HepG2 (cell line): ENCODE data around the gene ABCA13. TPM values are rescaled to one million over a fixed set of nuclear protein-coding genes. Genes with fewer than 3 reads are reported as not detected.

Experiments
- ATAC-seq: fragments of 200-7000 bp; cut with Tn5 transposase; 3 replicates; pipeline ENCODE4 v1.9.1; 2020; ENCODE audit warnings: mild to moderate bottlenecking, moderate library complexity
- BruUV-seq: library from RNA; stranded (reverse); fragments of 400-500 nt; replicated peaks from 2 replicates; lab custom pipeline; 2021; lab: Mats Ljungman, UMichigan
- CTCF ChIA-PET: fragments of 300-600 bp; formaldehyde crosslinking; extraction: SDS; loops from one replicate; lab custom pipeline; 2021; ENCODE audit warnings: low total read pairs, inconsistent platforms, low intra/inter-chr PET ratio; lab: Yijun Ruan, JAX
- POLR2A ChIA-PET: fragments of 350-600 bp; sonication (Branson Sonifier 250); formaldehyde crosslinking; loops from one replicate; lab custom pipeline; 2020; ENCODE audit warnings: antibody characterized with exemption, inconsistent platforms; lab: Yijun Ruan, JAX
- DNase-seq: peaks from one replicate; pipeline ENCODE4 v3.0.0-alpha.2; 2015; ENCODE audit warnings: low spot score
- FAIRE-seq: peaks from 3 replicates; lab custom pipeline; 2011; peaks lifted over from hg19 to GRCh38; lab: Jason Lieb, UNC
- H2AFZ ChIP-seq: one replicate; pipeline ENCODE4 v1.6.1; 2011; ENCODE audit warnings: low read length, inconsistent platforms
- H3K27ac ChIP-seq: fragments of 300-600 bp; 3 replicates; pipeline ENCODE4 v1.8.0; 2011; ENCODE audit warnings: mixed run types, mild to moderate bottlenecking, mixed read lengths, low read length, inconsistent platforms; ENCODE audit not compliant: insufficient read depth; ENCODE audit errors: extremely low read length
- H3K27me3 ChIP-seq, 2 experiments: fragments of 200-600 bp in 1 of 2; 2 replicates in 1 of 2; 3 replicates in 1 of 2; pipeline versions ENCODE4 v1.6.0 to v1.8.0; 2011; ENCODE audit warnings: low read length in 2 of 2, mild to moderate bottlenecking in 2 of 2, moderate library complexity in 2 of 2, inconsistent platforms in 1 of 2; ENCODE audit not compliant: insufficient read depth in 2 of 2, control insufficient read depth in 1 of 2
- H3K36me3 ChIP-seq, 2 experiments: fragments of 200-600 bp in 1 of 2; replicated peaks in 1 of 2; 2 replicates in 1 of 2; 3 replicates in 1 of 2; pipeline versions ENCODE4 v1.5.1 to v1.8.0; 2011; ENCODE audit warnings: low read length in 2 of 2, inconsistent platforms in 1 of 2; ENCODE audit not compliant: insufficient read depth in 2 of 2, control insufficient read depth in 1 of 2
- H3K4me1 ChIP-seq: 2 replicates; pipeline ENCODE4 v1.5.1; 2012; ENCODE audit warnings: low read length, inconsistent platforms; ENCODE audit not compliant: insufficient read depth
- H3K4me2 ChIP-seq: 2 replicates; pipeline ENCODE4 v1.6.0; 2011; ENCODE audit warnings: low read depth, low read length, inconsistent platforms
- H3K4me3 ChIP-seq, 3 experiments: fragments of 200-600 bp in 1 of 3; sonication (generic), shearing (Covaris generic) in 1 of 3; replicated peaks in 1 of 3; 2 replicates each; pipeline ENCODE4 v1.5.1; 2011 to 2016; ENCODE audit warnings: low read length in 3 of 3, inconsistent platforms in 2 of 3, low read depth in 2 of 3, mild to moderate bottlenecking in 2 of 3, control low read depth in 1 of 3, mixed read lengths in 1 of 3; ENCODE audit not compliant: insufficient read depth in 1 of 3
- H3K79me2 ChIP-seq: one replicate; pipeline ENCODE4 v1.6.1; 2011; ENCODE audit warnings: low read length, inconsistent platforms; ENCODE audit not compliant: insufficient read depth
- H3K9ac ChIP-seq: 2 replicates; pipeline ENCODE4 v1.6.0; 2011; ENCODE audit warnings: mild to moderate bottlenecking, low read depth, low read length, inconsistent platforms; ENCODE audit not compliant: insufficient read depth
- H3K9me3 ChIP-seq: 2 replicates; pipeline ENCODE4 v1.5.1; 2012; ENCODE audit warnings: mild to moderate bottlenecking, low read length
- H4K20me1 ChIP-seq: 2 replicates; pipeline ENCODE4 v1.6.0; 2011; ENCODE audit warnings: inconsistent platforms, mild to moderate bottlenecking, low read length, moderate library complexity; ENCODE audit not compliant: insufficient read depth
- NPAS2 ChIP-seq: sonication (generic); formaldehyde crosslinking; IDR thresholded peaks from 2 replicates; pipeline ENCODE4 v1.8.0; 2022; ENCODE audit warnings: mild to moderate bottlenecking, missing genetic modification reagents, borderline replicate concordance
- ZNF773 ChIP-seq: sonication (generic); formaldehyde crosslinking; IDR thresholded peaks from 2 replicates; pipeline ENCODE4 v1.4.0; 2020; ENCODE audit warnings: missing genetic modification reagents, borderline replicate concordance
- WGBS: methylation state at CpG from one replicate; pipeline ENCODE4 v1.1.6; 2017; ENCODE audit warnings: low lambda C conversion rate; 5-methylcytosine and 5-hydroxymethylcytosine counted together
- in situ Hi-C: cut with HindIII; loops from 2 replicates; pipeline ENCODE4 v1.10.0; 2017; ENCODE audit warnings: low pct_unique_long_range_greater_than_20kb; ENCODE audit not compliant: extremely low pct_ligation_motif_present
- intact Hi-C: fragments of 100-400 bp; cut with micrococcal nuclease; formaldehyde crosslinking; loops from one replicate; pipeline ENCODE4 v1.10.0; 2022; ENCODE audit not compliant: unreplicated experiment
- polyA plus RNA-seq, 8 experiments: library from polyadenylated mRNA; depleted of rRNA in 3 of 8; stranded (reverse) in 7 of 8; unstranded in 1 of 8; fragments of >200 nt; fragmentation: Illumina TruSeq in 4 of 8; extraction: Trizol in 4 of 8; gene quantifications; 2 replicates each; pipeline versions ENCODE4 v1.2.1 to v1.2.3, GENCODE V29; 2011 to 2016; ENCODE audit warnings: low read depth in 4 of 8, missing spikeins in 1 of 8, mixed read lengths in 1 of 8; ENCODE audit not compliant: insufficient read depth in 1 of 8
- total RNA-seq, 5 experiments: library from RNA; depleted of rRNA; stranded (reverse); fragments of >200 nt; fragmentation: Illumina TruSeq; extraction: Trizol; gene quantifications; 2 replicates each; pipeline ENCODE4 v1.2.3, GENCODE V29; 2016; ENCODE audit warnings: low read depth in 1 of 5
- TF ChIP-seq, protein P1 (sequence below): sonication (generic); formaldehyde crosslinking; IDR thresholded peaks from 2 replicates; pipeline ENCODE4 v1.4.0; 2020; ENCODE audit warnings: missing genetic modification reagents
- TF ChIP-seq, protein P2 (sequence below): sonication (generic); formaldehyde crosslinking; IDR thresholded peaks from 2 replicates; pipeline ENCODE4 v1.5.0; 2020; ENCODE audit warnings: missing genetic modification reagents

Gene ABCA13
- total and polyA plus RNA-seq, 2 of the 13 experiments (the other 11 are each of a cell fraction or from before 2014, with no cell fraction given), result 0.03 TPM; not detected in 1

DNA sequence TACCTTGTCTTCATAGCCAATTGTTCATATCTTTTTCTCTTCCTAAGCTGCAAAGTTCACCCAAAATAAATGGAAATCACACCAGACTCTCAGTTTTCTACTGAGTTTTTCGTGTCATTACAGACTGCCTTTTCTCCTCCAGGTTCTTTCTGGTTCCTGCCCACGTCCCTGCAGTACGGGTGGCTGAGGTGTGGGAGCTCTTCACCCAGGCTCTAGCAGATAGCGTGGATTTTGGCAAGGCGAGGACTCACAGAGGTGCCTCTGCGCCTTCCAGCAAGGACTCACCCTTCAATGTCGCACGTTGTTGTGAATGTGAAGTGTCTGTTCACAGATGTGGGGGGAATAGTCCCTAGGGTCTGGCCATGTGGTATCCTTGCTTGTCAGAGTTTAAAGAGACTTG, 71.6 kb downstream of the ABCA13 start:
- H3K27me3 ChIP-seq, result peaks cover 3 to 6% of the 10 kb centered on the region in 2 experiments; a peak in 2 of 5 replicates
- intact Hi-C loops, result no loop called here
- CTCF ChIA-PET, result no interaction called here

More for the DNA sequence above, 71.6 kb downstream of the ABCA13 start:
- no peak overlapping the region for H3K4me2 ChIP-seq
- H3K36me3 ChIP-seq, result no peaks in the 10 kb centered on the region
- H2AFZ ChIP-seq, result no peak overlapping the region
- FAIRE-seq (no peak), ATAC-seq (no peak), DNase-seq (no peak)
- in situ Hi-C loops, result no loop called here
- H3K27ac ChIP-seq, result no peak overlapping the region
- H3K4me3 ChIP-seq, result no peak overlapping the region
- no peak overlapping the region for H3K9ac ChIP-seq
- no peaks in the 10 kb centered on the region for H3K4me1 ChIP-seq
- TF ChIP-seq, protein P1, sequence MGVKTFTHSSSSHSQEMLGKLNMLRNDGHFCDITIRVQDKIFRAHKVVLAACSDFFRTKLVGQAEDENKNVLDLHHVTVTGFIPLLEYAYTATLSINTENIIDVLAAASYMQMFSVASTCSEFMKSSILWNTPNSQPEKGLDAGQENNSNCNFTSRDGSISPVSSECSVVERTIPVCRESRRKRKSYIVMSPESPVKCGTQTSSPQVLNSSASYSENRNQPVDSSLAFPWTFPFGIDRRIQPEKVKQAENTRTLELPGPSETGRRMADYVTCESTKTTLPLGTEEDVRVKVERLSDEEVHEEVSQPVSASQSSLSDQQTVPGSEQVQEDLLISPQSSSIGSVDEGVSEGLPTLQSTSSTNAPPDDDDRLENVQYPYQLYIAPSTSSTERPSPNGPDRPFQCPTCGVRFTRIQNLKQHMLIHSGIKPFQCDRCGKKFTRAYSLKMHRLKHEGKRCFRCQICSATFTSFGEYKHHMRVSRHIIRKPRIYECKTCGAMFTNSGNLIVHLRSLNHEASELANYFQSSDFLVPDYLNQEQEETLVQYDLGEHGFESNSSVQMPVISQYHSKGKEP, result no peak
- no peak for TF ChIP-seq NPAS2 (CRISPR knock-in tag)
- TF ChIP-seq, protein P2, sequence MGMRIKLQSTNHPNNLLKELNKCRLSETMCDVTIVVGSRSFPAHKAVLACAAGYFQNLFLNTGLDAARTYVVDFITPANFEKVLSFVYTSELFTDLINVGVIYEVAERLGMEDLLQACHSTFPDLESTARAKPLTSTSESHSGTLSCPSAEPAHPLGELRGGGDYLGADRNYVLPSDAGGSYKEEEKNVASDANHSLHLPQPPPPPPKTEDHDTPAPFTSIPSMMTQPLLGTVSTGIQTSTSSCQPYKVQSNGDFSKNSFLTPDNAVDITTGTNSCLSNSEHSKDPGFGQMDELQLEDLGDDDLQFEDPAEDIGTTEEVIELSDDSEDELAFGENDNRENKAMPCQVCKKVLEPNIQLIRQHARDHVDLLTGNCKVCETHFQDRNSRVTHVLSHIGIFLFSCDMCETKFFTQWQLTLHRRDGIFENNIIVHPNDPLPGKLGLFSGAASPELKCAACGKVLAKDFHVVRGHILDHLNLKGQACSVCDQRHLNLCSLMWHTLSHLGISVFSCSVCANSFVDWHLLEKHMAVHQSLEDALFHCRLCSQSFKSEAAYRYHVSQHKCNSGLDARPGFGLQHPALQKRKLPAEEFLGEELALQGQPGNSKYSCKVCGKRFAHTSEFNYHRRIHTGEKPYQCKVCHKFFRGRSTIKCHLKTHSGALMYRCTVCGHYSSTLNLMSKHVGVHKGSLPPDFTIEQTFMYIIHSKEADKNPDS (CRISPR knock-in tag), result no peak
- no peak for TF ChIP-seq ZNF773 (CRISPR knock-in tag)
- no TSS peak for BruUV-seq
- no peaks in the 10 kb centered on the region for H4K20me1 ChIP-seq
- WGBS, result 24% methylated on average over 8 of the region's 8 CpGs
- H3K79me2 ChIP-seq, result no peaks in the 10 kb centered on the region
- H3K9me3 ChIP-seq, result no peaks in the 10 kb centered on the region
- POLR2A ChIA-PET, result no interaction called here
